Right lobe of liver (tissue), 4 donors: ENCODE measurements around the gene PRKAB1.

Experiments
- CTCF ChIP-seq, 4 donors: fragments of 200-600 bp in 3 of 4; fragments of 450-650 bp in 1 of 4; IDR thresholded peaks; one replicate each; pipeline versions ENCODE4 v1.5.1 to v1.8.0; 2016 to 2022; ENCODE audit warnings: antibody characterized with exemption in 4 of 4, mild to moderate bottlenecking in 2 of 4
- POLR2A ChIP-seq: fragments of 450-650 bp; IDR thresholded peaks from one replicate; pipeline ENCODE4 v1.6.1; 2017; ENCODE audit warnings: antibody characterized with exemption, mild to moderate bottlenecking
- donor health status: DM: no; HTN: no; CAD: no.
- donor health status: DM: no; HTN: no; CAD: no.
- donor health status: DM: no; HTN: yes; CAD: no.

DNA sequence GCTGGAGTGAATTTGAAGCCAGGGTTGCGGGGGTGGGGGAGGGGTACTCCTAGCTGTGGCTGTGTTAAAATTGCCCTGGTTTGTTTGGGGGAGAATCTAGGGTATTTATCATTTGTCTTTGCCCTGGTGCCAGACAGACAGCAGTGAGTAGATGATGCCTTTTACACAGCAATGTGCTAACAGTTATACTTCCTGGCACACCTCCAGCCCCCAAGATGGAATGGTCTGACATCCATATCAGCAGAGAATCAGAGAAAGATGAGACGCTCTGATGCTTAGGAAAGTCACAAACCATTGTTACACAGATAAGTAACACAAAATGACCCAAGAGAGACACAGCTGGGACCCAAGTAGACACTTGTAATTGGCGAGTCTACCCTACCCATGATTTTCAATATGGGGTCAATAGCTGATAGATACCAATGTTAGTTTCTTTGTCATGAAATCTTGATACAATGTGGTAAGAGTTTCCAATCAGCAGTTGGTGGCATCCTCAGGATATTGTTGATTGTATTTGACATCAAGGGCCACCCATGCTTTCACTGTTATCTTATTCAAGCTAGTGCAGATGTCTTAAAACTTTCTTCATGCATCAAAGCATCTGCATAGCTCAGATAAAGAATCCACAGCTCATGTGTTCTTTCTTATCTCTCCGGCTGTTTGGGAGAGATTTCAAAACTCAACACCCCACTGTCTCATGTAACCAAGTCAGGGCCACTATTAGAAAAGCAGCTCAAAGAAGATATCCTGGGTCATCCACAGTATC lies 2.6 kb upstream of the PRKAB1 start:
- TF ChIP-seq CTCF (IDR thresholded peaks at IDR 0.05): no peak
- no peak for TF ChIP-seq POLR2A
